ENCODE results near the gene PXDC1.

DNA sequence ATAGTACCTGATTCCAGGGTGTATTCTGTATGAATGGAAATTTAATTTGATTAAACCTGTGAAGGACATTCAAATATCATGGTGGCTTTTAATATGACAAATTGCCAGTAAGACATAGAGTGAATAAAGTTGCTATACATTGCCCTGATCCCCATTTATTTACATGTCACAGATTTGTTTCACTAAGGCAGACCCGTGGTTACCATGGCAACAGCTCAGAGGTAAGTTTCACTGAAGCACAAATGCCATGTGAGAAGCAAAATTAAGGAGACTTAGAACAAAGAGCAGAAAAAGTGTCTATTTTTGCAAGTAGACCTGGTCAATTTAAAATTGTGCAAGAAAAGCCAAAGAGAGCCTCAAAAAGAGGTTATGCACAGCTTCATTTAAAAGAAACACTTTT lies 63.7 kb downstream of the PXDC1 start:
- no peak for TF ChIP-seq CTCF (IDR thresholded peaks at IDR 0.05)
- TF ChIP-seq POLR2AphosphoS5 (IDR thresholded peaks at IDR 0.05; ENCODE audit: insufficient read depth in 1 of 2, low read depth in 1 of 2) = no peak
